Measurements from ENCODE around the gene BID. TPM values are rescaled to one million over a fixed set of nuclear protein-coding genes. Genes with fewer than 3 reads are reported as not detected.
"Not testable (repeated sequence)": the region's sequence is repeated elsewhere in the genome, so short reads cannot be mapped to it uniquely, and the experiment has no call there.

BID gene
- total RNA-seq, 1 donor from 2014 or later, result 15.9 TPM

GRCh38 chr22:17764036-17764435 is 10.2 kb downstream of the BID start:
- Mint-ChIP-seq H3K36me3 (ENCODE audit: low read depth) (no peaks in the 10 kb centered on the region), H3K27me3 (ENCODE audit: low read depth) (no peaks in the 10 kb centered on the region), H3K4me1 (ENCODE audit: low read depth) (peaks cover 6% of the 10 kb centered on the region), H3K27ac (ENCODE audit: unreplicated experiment) (no peak overlapping the region), H3K9me3 (ENCODE audit: low read depth) (no peaks in the 10 kb centered on the region), H3K4me3 (ENCODE audit: unreplicated experiment) (no peak overlapping the region)
- DNase-seq (ENCODE audit: low spot score), result no peak
- TF ChIP-seq, protein P1, sequence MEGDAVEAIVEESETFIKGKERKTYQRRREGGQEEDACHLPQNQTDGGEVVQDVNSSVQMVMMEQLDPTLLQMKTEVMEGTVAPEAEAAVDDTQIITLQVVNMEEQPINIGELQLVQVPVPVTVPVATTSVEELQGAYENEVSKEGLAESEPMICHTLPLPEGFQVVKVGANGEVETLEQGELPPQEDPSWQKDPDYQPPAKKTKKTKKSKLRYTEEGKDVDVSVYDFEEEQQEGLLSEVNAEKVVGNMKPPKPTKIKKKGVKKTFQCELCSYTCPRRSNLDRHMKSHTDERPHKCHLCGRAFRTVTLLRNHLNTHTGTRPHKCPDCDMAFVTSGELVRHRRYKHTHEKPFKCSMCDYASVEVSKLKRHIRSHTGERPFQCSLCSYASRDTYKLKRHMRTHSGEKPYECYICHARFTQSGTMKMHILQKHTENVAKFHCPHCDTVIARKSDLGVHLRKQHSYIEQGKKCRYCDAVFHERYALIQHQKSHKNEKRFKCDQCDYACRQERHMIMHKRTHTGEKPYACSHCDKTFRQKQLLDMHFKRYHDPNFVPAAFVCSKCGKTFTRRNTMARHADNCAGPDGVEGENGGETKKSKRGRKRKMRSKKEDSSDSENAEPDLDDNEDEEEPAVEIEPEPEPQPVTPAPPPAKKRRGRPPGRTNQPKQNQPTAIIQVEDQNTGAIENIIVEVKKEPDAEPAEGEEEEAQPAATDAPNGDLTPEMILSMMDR (IDR thresholded peaks at IDR 0.05), result no peak

- not testable (repeated sequence) for H3K36me3 Mint-ChIP-seq (ENCODE audit: low read depth); H3K27ac Mint-ChIP-seq (ENCODE audit: unreplicated experiment); H3K4me3 Mint-ChIP-seq (ENCODE audit: unreplicated experiment); H3K27me3 Mint-ChIP-seq (ENCODE audit: low read depth); H3K4me1 Mint-ChIP-seq (ENCODE audit: low read depth); H3K9me3 Mint-ChIP-seq (ENCODE audit: low read depth); DNase-seq (ENCODE audit: low spot score)
Observed at GRCh38 chr22:17763442-17763841, 10.8 kb downstream of the BID start.

GRCh38 chr22:17761138-17761488 is 13.2 kb downstream of the BID start:
- no peak overlapping the region for H3K4me3 Mint-ChIP-seq (ENCODE audit: unreplicated experiment)
- no peaks in the 10 kb centered on the region for H3K9me3 Mint-ChIP-seq (ENCODE audit: low read depth)
- peaks cover 6% of the 10 kb centered on the region for H3K4me1 Mint-ChIP-seq (ENCODE audit: low read depth)
- no peaks in the 10 kb centered on the region for H3K27me3 Mint-ChIP-seq (ENCODE audit: low read depth)
- H3K27ac Mint-ChIP-seq (ENCODE audit: unreplicated experiment), result no peak overlapping the region
- DNase-seq (ENCODE audit: low spot score), result no peak
- TF ChIP-seq, protein P1 (IDR thresholded peaks at IDR 0.05), result no peak
- H3K36me3 Mint-ChIP-seq (ENCODE audit: low read depth), result no peaks in the 10 kb centered on the region

- DNase-seq (ENCODE audit: low spot score), result no peak
- H3K27me3 Mint-ChIP-seq (ENCODE audit: low read depth), result no peaks in the 10 kb centered on the region
- H3K9me3 Mint-ChIP-seq (ENCODE audit: low read depth), result no peaks in the 10 kb centered on the region
- TF ChIP-seq, protein P1 (IDR thresholded peaks at IDR 0.05), result peak; percentile 54
- no peak overlapping the region for H3K4me3 Mint-ChIP-seq (ENCODE audit: unreplicated experiment)
- H3K4me1 Mint-ChIP-seq (ENCODE audit: low read depth), result no peaks in the 10 kb centered on the region
- no peaks in the 10 kb centered on the region for H3K36me3 Mint-ChIP-seq (ENCODE audit: low read depth)
- H3K27ac Mint-ChIP-seq (ENCODE audit: unreplicated experiment), result no peak overlapping the region
Observed at GRCh38 chr22:17754233-17754925, 19.9 kb downstream of the BID start.

DNA sequence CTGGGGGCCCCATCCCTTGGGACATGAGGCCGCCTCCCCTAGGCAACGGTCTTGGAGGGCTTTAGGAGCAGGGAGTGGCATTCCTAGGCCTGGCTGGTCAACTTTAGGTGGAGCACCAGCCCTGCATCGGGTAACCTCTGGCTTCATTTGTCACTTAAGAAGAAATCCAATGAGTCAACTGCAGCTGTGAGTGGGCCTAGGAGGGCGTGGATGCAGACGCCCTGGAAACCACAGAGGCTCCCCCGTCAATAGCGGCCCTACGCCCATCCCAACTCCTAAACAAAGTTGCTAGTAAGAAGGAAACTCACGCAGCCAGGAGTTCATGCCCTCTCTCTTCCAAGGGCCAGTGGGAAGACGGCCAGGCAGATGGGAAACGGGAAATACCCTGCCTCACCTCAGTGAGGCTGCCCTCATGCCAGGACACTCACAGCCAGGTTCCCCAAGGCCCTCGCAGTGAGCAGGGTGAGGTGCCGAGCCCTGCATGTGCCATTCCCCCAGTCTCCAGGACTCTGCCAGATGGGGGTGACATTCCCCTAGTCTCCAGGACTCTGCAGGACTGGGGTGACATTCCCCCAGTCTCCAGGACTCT is 20.8 kb downstream of the BID start:
- Mint-ChIP-seq H3K27me3 (ENCODE audit: low read depth) (no peaks in the 10 kb centered on the region), H3K27ac (ENCODE audit: unreplicated experiment) (no peak overlapping the region), H3K4me3 (ENCODE audit: unreplicated experiment) (no peak overlapping the region), H3K4me1 (ENCODE audit: low read depth) (no peaks in the 10 kb centered on the region), H3K9me3 (ENCODE audit: low read depth) (no peaks in the 10 kb centered on the region), H3K36me3 (ENCODE audit: low read depth) (no peaks in the 10 kb centered on the region)
- no peak for DNase-seq (ENCODE audit: low spot score)
- TF ChIP-seq, protein P1 (IDR thresholded peaks at IDR 0.05), result no peak

DNA sequence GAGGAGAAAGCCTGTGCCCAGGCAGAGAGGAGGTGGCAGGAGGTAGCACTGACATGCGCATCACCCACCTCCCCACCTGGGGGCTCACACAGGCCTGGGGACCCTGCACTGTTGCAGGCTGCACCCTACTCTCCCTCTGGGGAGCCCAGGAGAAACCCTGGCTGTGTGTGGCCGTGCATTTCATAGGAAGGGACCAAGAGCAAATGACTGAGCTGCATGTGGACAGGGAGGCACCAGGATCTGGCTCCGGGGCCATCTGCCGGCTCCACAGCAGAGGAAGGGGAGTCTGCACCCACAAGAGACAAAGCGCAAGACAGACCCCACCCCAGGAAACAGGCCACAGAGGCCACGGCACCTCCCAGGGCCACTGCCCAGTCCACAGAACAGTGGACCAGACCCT is 22.7 kb downstream of the BID start:
- Mint-ChIP-seq H3K27me3 (ENCODE audit: low read depth) (no peaks in the 10 kb centered on the region), H3K36me3 (ENCODE audit: low read depth) (no peaks in the 10 kb centered on the region), H3K4me3 (ENCODE audit: unreplicated experiment) (no peak overlapping the region), H3K9me3 (ENCODE audit: low read depth) (no peaks in the 10 kb centered on the region), H3K4me1 (ENCODE audit: low read depth) (no peaks in the 10 kb centered on the region), H3K27ac (ENCODE audit: unreplicated experiment) (no peak overlapping the region)
- TF ChIP-seq, protein P1 (IDR thresholded peaks at IDR 0.05), result no peak
- no peak for DNase-seq (ENCODE audit: low spot score)
